ENCODE data around the gene TRIM31. TPM values are rescaled to one million over a fixed set of nuclear protein-coding genes. Genes with fewer than 3 reads are reported as not detected.

TRIM31 gene
- polyA plus RNA-seq, 1 of the 3 experiments (the other 2 are of a cell fraction): not detected

DNA sequence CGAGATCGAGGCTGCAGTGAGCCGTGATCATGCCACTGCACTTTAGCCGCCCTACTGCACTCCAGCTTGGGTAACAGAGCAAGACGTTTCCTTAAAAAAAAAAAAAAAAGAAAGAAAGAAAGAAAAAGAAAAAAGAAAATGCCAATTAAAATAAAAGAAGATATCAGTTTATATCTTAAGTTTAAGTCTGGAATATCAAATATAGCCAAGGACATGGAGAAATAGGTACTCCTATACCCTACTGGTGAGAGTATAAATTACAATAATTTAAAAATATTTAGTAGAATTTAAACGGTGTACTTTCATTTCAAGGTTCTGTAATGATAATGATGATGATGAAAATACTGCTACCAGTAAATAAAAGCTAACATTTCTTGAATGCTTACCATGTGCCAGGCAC lies 3.8 kb upstream of the TRIM31 start:
- DNase-seq: no peak
- no peaks in the 10 kb centered on the region for H3K36me3 ChIP-seq (replicated peaks in 1 of 2; ENCODE audit: control insufficient read depth in 1 of 2, insufficient read depth in 2 of 2, low read length in 1 of 2)
- ChIA-PET CTCF (interaction anchor here (1.0 to 3.6 kb wide), 5 partner anchors 10 to 37 kb away, joined by 3 to 31 read pairs (median 5); no protein-coding TSS in a partner anchor), POLR2A (no interaction called here)
- H3K4me3 ChIP-seq (ENCODE audit: low read depth in 2 of 2, low read length in 1 of 2): no peak overlapping the region
- H3K27ac ChIP-seq (ENCODE audit: low read depth in 2 of 2, low read length in 1 of 2): no peak overlapping the region
- H3K9me3 ChIP-seq: no peaks in the 10 kb centered on the region
- 0 out of 2 replicates have a peak overlapping the region, but pooled peaks have one; percentile 29 for H2AFZ ChIP-seq (ENCODE audit: low read depth)
- H3K79me2 ChIP-seq (ENCODE audit: insufficient read depth): no peaks in the 10 kb centered on the region
- H3K27me3 ChIP-seq (ENCODE audit: insufficient read depth): peaks cover 27% of the 10 kb centered on the region
- H3K4me1 ChIP-seq (ENCODE audit: control insufficient read depth in 1 of 2, insufficient read depth in 2 of 2, low read depth in 1 of 2, low read length in 1 of 2): no peaks in the 10 kb centered on the region
- H4K20me1 ChIP-seq (ENCODE audit: insufficient read depth): no peaks in the 10 kb centered on the region
- H3K9me2 ChIP-seq: no peaks in the 10 kb centered on the region
- 55% methylated on average over 6 of the region's 6 CpGs for WGBS (ENCODE audit: low lambda C conversion rate)
- H3K4me2 ChIP-seq: no peak overlapping the region
- H3F3A ChIP-seq (replicated peaks; ENCODE audit: insufficient read depth): peaks cover 4% of the 10 kb centered on the region
- TF ChIP-seq GATA2 (CRISPR knock-in tag; IDR thresholded peaks at IDR 0.05): no peak
- TF ChIP-seq, protein P1, sequence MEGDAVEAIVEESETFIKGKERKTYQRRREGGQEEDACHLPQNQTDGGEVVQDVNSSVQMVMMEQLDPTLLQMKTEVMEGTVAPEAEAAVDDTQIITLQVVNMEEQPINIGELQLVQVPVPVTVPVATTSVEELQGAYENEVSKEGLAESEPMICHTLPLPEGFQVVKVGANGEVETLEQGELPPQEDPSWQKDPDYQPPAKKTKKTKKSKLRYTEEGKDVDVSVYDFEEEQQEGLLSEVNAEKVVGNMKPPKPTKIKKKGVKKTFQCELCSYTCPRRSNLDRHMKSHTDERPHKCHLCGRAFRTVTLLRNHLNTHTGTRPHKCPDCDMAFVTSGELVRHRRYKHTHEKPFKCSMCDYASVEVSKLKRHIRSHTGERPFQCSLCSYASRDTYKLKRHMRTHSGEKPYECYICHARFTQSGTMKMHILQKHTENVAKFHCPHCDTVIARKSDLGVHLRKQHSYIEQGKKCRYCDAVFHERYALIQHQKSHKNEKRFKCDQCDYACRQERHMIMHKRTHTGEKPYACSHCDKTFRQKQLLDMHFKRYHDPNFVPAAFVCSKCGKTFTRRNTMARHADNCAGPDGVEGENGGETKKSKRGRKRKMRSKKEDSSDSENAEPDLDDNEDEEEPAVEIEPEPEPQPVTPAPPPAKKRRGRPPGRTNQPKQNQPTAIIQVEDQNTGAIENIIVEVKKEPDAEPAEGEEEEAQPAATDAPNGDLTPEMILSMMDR (IDR thresholded peaks at IDR 0.05): peak; percentile 35; the same call in 1 of the 2 replicates
- no peak overlapping the region for H3K9ac ChIP-seq

DNA sequence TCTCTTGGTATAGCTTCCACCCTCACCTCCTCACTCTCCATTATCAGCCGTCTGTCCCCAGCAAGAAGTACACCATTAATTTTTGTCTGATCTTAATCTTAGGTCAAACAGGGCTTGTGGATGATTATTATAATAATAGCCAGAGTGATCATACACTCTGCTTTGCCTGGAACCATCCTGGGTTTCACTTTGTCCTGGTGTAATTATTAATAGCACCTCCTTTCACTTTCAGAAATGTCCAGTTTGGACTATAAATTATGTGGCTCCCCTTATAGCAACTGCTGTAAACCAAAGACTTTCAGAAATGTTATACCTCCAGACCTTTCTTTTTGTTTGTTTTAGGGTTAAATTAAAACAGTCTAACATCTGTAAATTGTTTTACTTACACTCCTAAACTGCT lies 951 bp upstream of the TRIM31 start:
- 0% methylated on average over 1 of the region's 1 CpG for WGBS (ENCODE audit: low lambda C conversion rate)
- Histone ChIP-seq H3K9me3 (no peaks in the 10 kb centered on the region), H3K9ac (no peak overlapping the region), H3K9me2 (no peaks in the 10 kb centered on the region), H3K4me1 (ENCODE audit: control insufficient read depth in 1 of 2, insufficient read depth in 2 of 2, low read depth in 1 of 2, low read length in 1 of 2) (no peaks in the 10 kb centered on the region), H2AFZ (ENCODE audit: low read depth) (no peak overlapping the region), H3K4me3 (ENCODE audit: low read depth in 2 of 2, low read length in 1 of 2) (no peak overlapping the region), H4K20me1 (ENCODE audit: insufficient read depth) (no peaks in the 10 kb centered on the region), H3K4me2 (no peak overlapping the region), H3K27ac (ENCODE audit: low read depth in 2 of 2, low read length in 1 of 2) (no peak overlapping the region), H3K36me3 (replicated peaks in 1 of 2; ENCODE audit: control insufficient read depth in 1 of 2, insufficient read depth in 2 of 2, low read length in 1 of 2) (no peaks in the 10 kb centered on the region), H3F3A (replicated peaks; ENCODE audit: insufficient read depth) (peaks cover 4% of the 10 kb centered on the region), H3K27me3 (ENCODE audit: insufficient read depth) (peaks cover 53% of the 10 kb centered on the region), H3K79me2 (ENCODE audit: insufficient read depth) (no peaks in the 10 kb centered on the region)
- ChIA-PET CTCF (interaction anchor here (1.1 to 3.6 kb wide), 3 partner anchors 10 to 17 kb away, joined by 3 to 31 read pairs (median 25); no protein-coding TSS in a partner anchor), POLR2A (no interaction called here)
- DNase-seq: no peak
- TF ChIP-seq NFIC (IDR thresholded peaks at IDR 0.05; ENCODE audit: borderline replicate concordance) (no peak), YY1 (IDR thresholded peaks at IDR 0.05; ENCODE audit: low read depth) (no peak), FOXJ3 (CRISPR knock-in tag; IDR thresholded peaks at IDR 0.05) (no peak), SIN3A (IDR thresholded peaks at IDR 0.05; ENCODE audit: borderline replicate concordance, low read depth, low read length) (no peak), ELF1 (IDR thresholded peaks at IDR 0.05) (no peak)
- TF ChIP-seq, protein P2, sequence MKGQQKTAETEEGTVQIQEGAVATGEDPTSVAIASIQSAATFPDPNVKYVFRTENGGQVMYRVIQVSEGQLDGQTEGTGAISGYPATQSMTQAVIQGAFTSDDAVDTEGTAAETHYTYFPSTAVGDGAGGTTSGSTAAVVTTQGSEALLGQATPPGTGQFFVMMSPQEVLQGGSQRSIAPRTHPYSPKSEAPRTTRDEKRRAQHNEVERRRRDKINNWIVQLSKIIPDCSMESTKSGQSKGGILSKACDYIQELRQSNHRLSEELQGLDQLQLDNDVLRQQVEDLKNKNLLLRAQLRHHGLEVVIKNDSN (IDR thresholded peaks at IDR 0.05; ENCODE audit: borderline replicate concordance, low read depth): no peak
- TF ChIP-seq, protein P1 (IDR thresholded peaks at IDR 0.05): no peak
- TF ChIP-seq, protein P3, sequence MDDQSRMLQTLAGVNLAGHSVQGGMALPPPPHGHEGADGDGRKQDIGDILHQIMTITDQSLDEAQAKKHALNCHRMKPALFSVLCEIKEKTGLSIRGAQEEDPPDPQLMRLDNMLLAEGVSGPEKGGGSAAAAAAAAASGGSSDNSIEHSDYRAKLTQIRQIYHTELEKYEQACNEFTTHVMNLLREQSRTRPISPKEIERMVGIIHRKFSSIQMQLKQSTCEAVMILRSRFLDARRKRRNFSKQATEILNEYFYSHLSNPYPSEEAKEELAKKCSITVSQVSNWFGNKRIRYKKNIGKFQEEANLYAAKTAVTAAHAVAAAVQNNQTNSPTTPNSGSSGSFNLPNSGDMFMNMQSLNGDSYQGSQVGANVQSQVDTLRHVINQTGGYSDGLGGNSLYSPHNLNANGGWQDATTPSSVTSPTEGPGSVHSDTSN (IDR thresholded peaks at IDR 0.05): no peak
- TF ChIP-seq, protein P4, sequence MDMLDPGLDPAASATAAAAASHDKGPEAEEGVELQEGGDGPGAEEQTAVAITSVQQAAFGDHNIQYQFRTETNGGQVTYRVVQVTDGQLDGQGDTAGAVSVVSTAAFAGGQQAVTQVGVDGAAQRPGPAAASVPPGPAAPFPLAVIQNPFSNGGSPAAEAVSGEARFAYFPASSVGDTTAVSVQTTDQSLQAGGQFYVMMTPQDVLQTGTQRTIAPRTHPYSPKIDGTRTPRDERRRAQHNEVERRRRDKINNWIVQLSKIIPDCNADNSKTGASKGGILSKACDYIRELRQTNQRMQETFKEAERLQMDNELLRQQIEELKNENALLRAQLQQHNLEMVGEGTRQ (IDR thresholded peaks at IDR 0.05; ENCODE audit: borderline replicate concordance, low read depth, low read length): no peak
- TF ChIP-seq, protein P5, sequence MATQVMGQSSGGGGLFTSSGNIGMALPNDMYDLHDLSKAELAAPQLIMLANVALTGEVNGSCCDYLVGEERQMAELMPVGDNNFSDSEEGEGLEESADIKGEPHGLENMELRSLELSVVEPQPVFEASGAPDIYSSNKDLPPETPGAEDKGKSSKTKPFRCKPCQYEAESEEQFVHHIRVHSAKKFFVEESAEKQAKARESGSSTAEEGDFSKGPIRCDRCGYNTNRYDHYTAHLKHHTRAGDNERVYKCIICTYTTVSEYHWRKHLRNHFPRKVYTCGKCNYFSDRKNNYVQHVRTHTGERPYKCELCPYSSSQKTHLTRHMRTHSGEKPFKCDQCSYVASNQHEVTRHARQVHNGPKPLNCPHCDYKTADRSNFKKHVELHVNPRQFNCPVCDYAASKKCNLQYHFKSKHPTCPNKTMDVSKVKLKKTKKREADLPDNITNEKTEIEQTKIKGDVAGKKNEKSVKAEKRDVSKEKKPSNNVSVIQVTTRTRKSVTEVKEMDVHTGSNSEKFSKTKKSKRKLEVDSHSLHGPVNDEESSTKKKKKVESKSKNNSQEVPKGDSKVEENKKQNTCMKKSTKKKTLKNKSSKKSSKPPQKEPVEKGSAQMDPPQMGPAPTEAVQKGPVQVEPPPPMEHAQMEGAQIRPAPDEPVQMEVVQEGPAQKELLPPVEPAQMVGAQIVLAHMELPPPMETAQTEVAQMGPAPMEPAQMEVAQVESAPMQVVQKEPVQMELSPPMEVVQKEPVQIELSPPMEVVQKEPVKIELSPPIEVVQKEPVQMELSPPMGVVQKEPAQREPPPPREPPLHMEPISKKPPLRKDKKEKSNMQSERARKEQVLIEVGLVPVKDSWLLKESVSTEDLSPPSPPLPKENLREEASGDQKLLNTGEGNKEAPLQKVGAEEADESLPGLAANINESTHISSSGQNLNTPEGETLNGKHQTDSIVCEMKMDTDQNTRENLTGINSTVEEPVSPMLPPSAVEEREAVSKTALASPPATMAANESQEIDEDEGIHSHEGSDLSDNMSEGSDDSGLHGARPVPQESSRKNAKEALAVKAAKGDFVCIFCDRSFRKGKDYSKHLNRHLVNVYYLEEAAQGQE (IDR thresholded peaks at IDR 0.05; ENCODE audit: low read depth, low read length): no peak
- TF ChIP-seq, protein P6, sequence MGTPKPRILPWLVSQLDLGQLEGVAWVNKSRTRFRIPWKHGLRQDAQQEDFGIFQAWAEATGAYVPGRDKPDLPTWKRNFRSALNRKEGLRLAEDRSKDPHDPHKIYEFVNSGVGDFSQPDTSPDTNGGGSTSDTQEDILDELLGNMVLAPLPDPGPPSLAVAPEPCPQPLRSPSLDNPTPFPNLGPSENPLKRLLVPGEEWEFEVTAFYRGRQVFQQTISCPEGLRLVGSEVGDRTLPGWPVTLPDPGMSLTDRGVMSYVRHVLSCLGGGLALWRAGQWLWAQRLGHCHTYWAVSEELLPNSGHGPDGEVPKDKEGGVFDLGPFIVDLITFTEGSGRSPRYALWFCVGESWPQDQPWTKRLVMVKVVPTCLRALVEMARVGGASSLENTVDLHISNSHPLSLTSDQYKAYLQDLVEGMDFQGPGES (IDR thresholded peaks at IDR 0.05; ENCODE audit: low read depth, low read length): no peak
